HepG2 (cell line): Measurements from ENCODE around the gene SIGLEC8. TPM values are rescaled to one million over a fixed set of nuclear protein-coding genes. Genes with fewer than 3 reads are reported as not detected.

Source experiments
- ATAC-seq: fragments of 200-7000 bp; cut with Tn5 transposase; 3 replicates; pipeline ENCODE4 v1.9.1; 2020; ENCODE audit warnings: mild to moderate bottlenecking, moderate library complexity
- BruUV-seq: library from RNA; stranded (reverse); fragments of 400-500 nt; replicated peaks from 2 replicates; lab custom pipeline; 2021; lab: Mats Ljungman, UMichigan
- CTCF ChIA-PET: fragments of 300-600 bp; formaldehyde crosslinking; extraction: SDS; loops from one replicate; lab custom pipeline; 2021; ENCODE audit warnings: low total read pairs, inconsistent platforms, low intra/inter-chr PET ratio; lab: Yijun Ruan, JAX
- POLR2A ChIA-PET: fragments of 350-600 bp; sonication (Branson Sonifier 250); formaldehyde crosslinking; loops from one replicate; lab custom pipeline; 2020; ENCODE audit warnings: antibody characterized with exemption, inconsistent platforms; lab: Yijun Ruan, JAX
- DNase-seq: peaks from one replicate; pipeline ENCODE4 v3.0.0-alpha.2; 2015; ENCODE audit warnings: low spot score
- FAIRE-seq: peaks from 3 replicates; lab custom pipeline; 2011; peaks lifted over from hg19 to GRCh38; lab: Jason Lieb, UNC
- H2AFZ ChIP-seq: one replicate; pipeline ENCODE4 v1.6.1; 2011; ENCODE audit warnings: low read length, inconsistent platforms
- H3K27ac ChIP-seq: fragments of 300-600 bp; 3 replicates; pipeline ENCODE4 v1.8.0; 2011; ENCODE audit warnings: mixed run types, mild to moderate bottlenecking, mixed read lengths, low read length, inconsistent platforms; ENCODE audit not compliant: insufficient read depth; ENCODE audit errors: extremely low read length
- H3K27me3 ChIP-seq, 2 experiments: fragments of 200-600 bp in 1 of 2; 2 replicates in 1 of 2; 3 replicates in 1 of 2; pipeline versions ENCODE4 v1.6.0 to v1.8.0; 2011; ENCODE audit warnings: low read length in 2 of 2, mild to moderate bottlenecking in 2 of 2, moderate library complexity in 2 of 2, inconsistent platforms in 1 of 2; ENCODE audit not compliant: insufficient read depth in 2 of 2, control insufficient read depth in 1 of 2
- H3K36me3 ChIP-seq, 2 experiments: fragments of 200-600 bp in 1 of 2; replicated peaks in 1 of 2; 2 replicates in 1 of 2; 3 replicates in 1 of 2; pipeline versions ENCODE4 v1.5.1 to v1.8.0; 2011; ENCODE audit warnings: low read length in 2 of 2, inconsistent platforms in 1 of 2; ENCODE audit not compliant: insufficient read depth in 2 of 2, control insufficient read depth in 1 of 2
- H3K4me1 ChIP-seq: 2 replicates; pipeline ENCODE4 v1.5.1; 2012; ENCODE audit warnings: low read length, inconsistent platforms; ENCODE audit not compliant: insufficient read depth
- H3K4me2 ChIP-seq: 2 replicates; pipeline ENCODE4 v1.6.0; 2011; ENCODE audit warnings: low read depth, low read length, inconsistent platforms
- H3K4me3 ChIP-seq, 3 experiments: fragments of 200-600 bp in 1 of 3; sonication (generic), shearing (Covaris generic) in 1 of 3; replicated peaks in 1 of 3; 2 replicates each; pipeline ENCODE4 v1.5.1; 2011 to 2016; ENCODE audit warnings: low read length in 3 of 3, inconsistent platforms in 2 of 3, low read depth in 2 of 3, mild to moderate bottlenecking in 2 of 3, control low read depth in 1 of 3, mixed read lengths in 1 of 3; ENCODE audit not compliant: insufficient read depth in 1 of 3
- H3K79me2 ChIP-seq: one replicate; pipeline ENCODE4 v1.6.1; 2011; ENCODE audit warnings: low read length, inconsistent platforms; ENCODE audit not compliant: insufficient read depth
- H3K9ac ChIP-seq: 2 replicates; pipeline ENCODE4 v1.6.0; 2011; ENCODE audit warnings: mild to moderate bottlenecking, low read depth, low read length, inconsistent platforms; ENCODE audit not compliant: insufficient read depth
- H3K9me3 ChIP-seq: 2 replicates; pipeline ENCODE4 v1.5.1; 2012; ENCODE audit warnings: mild to moderate bottlenecking, low read length
- H4K20me1 ChIP-seq: 2 replicates; pipeline ENCODE4 v1.6.0; 2011; ENCODE audit warnings: inconsistent platforms, mild to moderate bottlenecking, low read length, moderate library complexity; ENCODE audit not compliant: insufficient read depth
- ASH2L ChIP-seq: fragments of 300-600, 200-600 bp; sonication (generic); IDR thresholded peaks from 2 replicates; pipeline ENCODE4 v1.7.0; 2017; ENCODE audit warnings: low read depth, mild to moderate bottlenecking, moderate library complexity, mixed read lengths, low read length; ENCODE audit not compliant: insufficient read length
- DNMT1 ChIP-seq: sonication (generic); formaldehyde crosslinking; IDR thresholded peaks from 2 replicates; pipeline ENCODE4 v1.5.1; 2020; ENCODE audit warnings: mild to moderate bottlenecking, missing genetic modification reagents
- ELF4 ChIP-seq: sonication (generic); formaldehyde crosslinking; IDR thresholded peaks from 2 replicates; pipeline ENCODE4 v1.5.0; 2020; ENCODE audit warnings: missing genetic modification reagents, mild to moderate bottlenecking, moderate library complexity, borderline replicate concordance
- MATR3 ChIP-seq: sonication (generic); formaldehyde crosslinking; IDR thresholded peaks from 2 replicates; pipeline ENCODE4 v1.4.0; 2020; ENCODE audit warnings: missing genetic modification reagents
- MBNL3 ChIP-seq: fragments of 250-450 bp; sonication (Bioruptor Pico); conservative IDR thresholded peaks from 2 replicates; pipeline ENCODE4 v1.8.0; 2022; ENCODE audit warnings: mild to moderate bottlenecking, inconsistent platforms
- RORA ChIP-seq: sonication (generic); formaldehyde crosslinking; IDR thresholded peaks from 2 replicates; pipeline ENCODE4 v1.5.0; 2020; ENCODE audit warnings: mild to moderate bottlenecking, missing genetic modification reagents, moderate library complexity
- SUZ12 ChIP-seq: fragments of 150-350 bp; IDR thresholded peaks from 2 replicates; pipeline ENCODE4 v1.6.1; 2014; ENCODE audit warnings: low read depth, low read length
- THYN1 ChIP-seq: sonication (generic); formaldehyde crosslinking; IDR thresholded peaks from 2 replicates; pipeline ENCODE4 v1.8.1; 2023; ENCODE audit warnings: low read depth, mild to moderate bottlenecking, moderate library complexity, missing genetic modification reagents, borderline replicate concordance
- ZC3H13 ChIP-seq: sonication (generic); formaldehyde crosslinking; IDR thresholded peaks from 2 replicates; pipeline ENCODE4 v1.8.1; 2023; ENCODE audit warnings: mild to moderate bottlenecking, missing genetic modification reagents, moderate library complexity
- ZNF160 ChIP-seq: sonication (generic); formaldehyde crosslinking; IDR thresholded peaks from 2 replicates; pipeline ENCODE4 v1.8.0; 2022; ENCODE audit warnings: mild to moderate bottlenecking, inconsistent platforms, missing genetic modification reagents
- WGBS: methylation state at CpG from one replicate; pipeline ENCODE4 v1.1.6; 2017; ENCODE audit warnings: low lambda C conversion rate; 5-methylcytosine and 5-hydroxymethylcytosine counted together
- in situ Hi-C: cut with HindIII; loops from 2 replicates; pipeline ENCODE4 v1.10.0; 2017; ENCODE audit warnings: low pct_unique_long_range_greater_than_20kb; ENCODE audit not compliant: extremely low pct_ligation_motif_present
- intact Hi-C: fragments of 100-400 bp; cut with micrococcal nuclease; formaldehyde crosslinking; loops from one replicate; pipeline ENCODE4 v1.10.0; 2022; ENCODE audit not compliant: unreplicated experiment
- polyA plus RNA-seq, 8 experiments: library from polyadenylated mRNA; depleted of rRNA in 3 of 8; stranded (reverse) in 7 of 8; unstranded in 1 of 8; fragments of >200 nt; fragmentation: Illumina TruSeq in 4 of 8; extraction: Trizol in 4 of 8; gene quantifications; 2 replicates each; pipeline versions ENCODE4 v1.2.1 to v1.2.3, GENCODE V29; 2011 to 2016; ENCODE audit warnings: low read depth in 4 of 8, missing spikeins in 1 of 8, mixed read lengths in 1 of 8; ENCODE audit not compliant: insufficient read depth in 1 of 8
- total RNA-seq, 5 experiments: library from RNA; depleted of rRNA; stranded (reverse); fragments of >200 nt; fragmentation: Illumina TruSeq; extraction: Trizol; gene quantifications; 2 replicates each; pipeline ENCODE4 v1.2.3, GENCODE V29; 2016; ENCODE audit warnings: low read depth in 1 of 5
- TF ChIP-seq, protein P1 (sequence below): sonication (generic); formaldehyde crosslinking; IDR thresholded peaks from one replicate; pipeline ENCODE4 v1.5.1; 2020; ENCODE audit warnings: mild to moderate bottlenecking, missing genetic modification reagents; ENCODE audit errors: not compliant biosample characterization
- TF ChIP-seq, protein P2 (sequence below): sonication (generic); formaldehyde crosslinking; conservative IDR thresholded peaks from 2 replicates; pipeline ENCODE4 v1.4.0; 2020; ENCODE audit warnings: missing genetic modification reagents
- TF ChIP-seq, protein P3 (sequence below): IDR thresholded peaks from 2 replicates; pipeline ENCODE4 v1.6.1; 2016; ENCODE audit warnings: low read depth, borderline replicate concordance

The SIGLEC8 gene
- total and polyA plus RNA-seq, 2 of the 13 experiments (the other 11 are each of a cell fraction or from before 2014, with no cell fraction given) = not detected

DNA sequence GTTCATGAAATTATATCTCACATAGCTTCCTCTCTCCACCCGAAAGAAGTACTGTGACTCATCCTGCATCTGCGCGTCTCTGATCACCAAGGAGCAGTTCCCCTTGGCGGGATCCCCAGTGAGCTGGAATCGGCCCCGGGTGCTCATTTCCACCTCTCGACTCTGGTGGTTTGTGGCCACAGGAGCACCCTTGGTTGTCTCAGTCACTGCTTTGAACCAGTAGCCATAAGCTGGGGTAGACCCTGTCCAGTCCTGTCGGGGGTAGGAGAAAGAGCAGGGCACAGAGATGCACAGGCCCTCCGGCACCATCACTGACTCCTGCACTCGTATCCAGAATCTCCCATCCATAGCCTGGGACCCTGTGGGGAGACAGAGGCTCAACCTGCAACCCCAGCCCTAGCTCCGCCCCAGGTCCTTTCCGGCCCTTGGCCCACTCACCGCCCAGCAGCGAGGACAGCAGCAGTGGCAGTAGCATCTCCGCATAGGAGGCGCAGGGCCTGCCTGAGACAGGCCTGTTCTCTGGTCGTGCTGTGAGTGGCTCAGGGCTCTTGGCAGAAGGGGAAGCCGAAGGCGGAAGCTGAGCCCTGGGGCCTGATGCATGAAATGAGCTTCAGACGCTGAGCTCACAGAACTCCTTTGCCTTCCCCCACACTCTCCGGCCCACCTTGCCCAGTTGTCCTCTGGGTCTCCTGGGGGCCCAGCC, 41.0 kb downstream of the SIGLEC8 start, which contains the start of gene SIGLEC10:
TSS of gene SIGLEC10 (minus strand) at position 536 of the 703 bp plus-strand sequence. CDS start at position 475, 61 bp downstream.
- no peak for FAIRE-seq
- TF ChIP-seq ASH2L (no peak), SUZ12 (no peak), ZNF160 (CRISPR knock-in tag) (no peak), THYN1 (no peak), MBNL3 (no peak), DNMT1 (CRISPR knock-in tag) (no peak), ZC3H13 (no peak), RORA (CRISPR knock-in tag) (no peak), MATR3 (CRISPR knock-in tag) (no peak), ELF4 (CRISPR knock-in tag) (no peak)
- TF ChIP-seq, protein P1, sequence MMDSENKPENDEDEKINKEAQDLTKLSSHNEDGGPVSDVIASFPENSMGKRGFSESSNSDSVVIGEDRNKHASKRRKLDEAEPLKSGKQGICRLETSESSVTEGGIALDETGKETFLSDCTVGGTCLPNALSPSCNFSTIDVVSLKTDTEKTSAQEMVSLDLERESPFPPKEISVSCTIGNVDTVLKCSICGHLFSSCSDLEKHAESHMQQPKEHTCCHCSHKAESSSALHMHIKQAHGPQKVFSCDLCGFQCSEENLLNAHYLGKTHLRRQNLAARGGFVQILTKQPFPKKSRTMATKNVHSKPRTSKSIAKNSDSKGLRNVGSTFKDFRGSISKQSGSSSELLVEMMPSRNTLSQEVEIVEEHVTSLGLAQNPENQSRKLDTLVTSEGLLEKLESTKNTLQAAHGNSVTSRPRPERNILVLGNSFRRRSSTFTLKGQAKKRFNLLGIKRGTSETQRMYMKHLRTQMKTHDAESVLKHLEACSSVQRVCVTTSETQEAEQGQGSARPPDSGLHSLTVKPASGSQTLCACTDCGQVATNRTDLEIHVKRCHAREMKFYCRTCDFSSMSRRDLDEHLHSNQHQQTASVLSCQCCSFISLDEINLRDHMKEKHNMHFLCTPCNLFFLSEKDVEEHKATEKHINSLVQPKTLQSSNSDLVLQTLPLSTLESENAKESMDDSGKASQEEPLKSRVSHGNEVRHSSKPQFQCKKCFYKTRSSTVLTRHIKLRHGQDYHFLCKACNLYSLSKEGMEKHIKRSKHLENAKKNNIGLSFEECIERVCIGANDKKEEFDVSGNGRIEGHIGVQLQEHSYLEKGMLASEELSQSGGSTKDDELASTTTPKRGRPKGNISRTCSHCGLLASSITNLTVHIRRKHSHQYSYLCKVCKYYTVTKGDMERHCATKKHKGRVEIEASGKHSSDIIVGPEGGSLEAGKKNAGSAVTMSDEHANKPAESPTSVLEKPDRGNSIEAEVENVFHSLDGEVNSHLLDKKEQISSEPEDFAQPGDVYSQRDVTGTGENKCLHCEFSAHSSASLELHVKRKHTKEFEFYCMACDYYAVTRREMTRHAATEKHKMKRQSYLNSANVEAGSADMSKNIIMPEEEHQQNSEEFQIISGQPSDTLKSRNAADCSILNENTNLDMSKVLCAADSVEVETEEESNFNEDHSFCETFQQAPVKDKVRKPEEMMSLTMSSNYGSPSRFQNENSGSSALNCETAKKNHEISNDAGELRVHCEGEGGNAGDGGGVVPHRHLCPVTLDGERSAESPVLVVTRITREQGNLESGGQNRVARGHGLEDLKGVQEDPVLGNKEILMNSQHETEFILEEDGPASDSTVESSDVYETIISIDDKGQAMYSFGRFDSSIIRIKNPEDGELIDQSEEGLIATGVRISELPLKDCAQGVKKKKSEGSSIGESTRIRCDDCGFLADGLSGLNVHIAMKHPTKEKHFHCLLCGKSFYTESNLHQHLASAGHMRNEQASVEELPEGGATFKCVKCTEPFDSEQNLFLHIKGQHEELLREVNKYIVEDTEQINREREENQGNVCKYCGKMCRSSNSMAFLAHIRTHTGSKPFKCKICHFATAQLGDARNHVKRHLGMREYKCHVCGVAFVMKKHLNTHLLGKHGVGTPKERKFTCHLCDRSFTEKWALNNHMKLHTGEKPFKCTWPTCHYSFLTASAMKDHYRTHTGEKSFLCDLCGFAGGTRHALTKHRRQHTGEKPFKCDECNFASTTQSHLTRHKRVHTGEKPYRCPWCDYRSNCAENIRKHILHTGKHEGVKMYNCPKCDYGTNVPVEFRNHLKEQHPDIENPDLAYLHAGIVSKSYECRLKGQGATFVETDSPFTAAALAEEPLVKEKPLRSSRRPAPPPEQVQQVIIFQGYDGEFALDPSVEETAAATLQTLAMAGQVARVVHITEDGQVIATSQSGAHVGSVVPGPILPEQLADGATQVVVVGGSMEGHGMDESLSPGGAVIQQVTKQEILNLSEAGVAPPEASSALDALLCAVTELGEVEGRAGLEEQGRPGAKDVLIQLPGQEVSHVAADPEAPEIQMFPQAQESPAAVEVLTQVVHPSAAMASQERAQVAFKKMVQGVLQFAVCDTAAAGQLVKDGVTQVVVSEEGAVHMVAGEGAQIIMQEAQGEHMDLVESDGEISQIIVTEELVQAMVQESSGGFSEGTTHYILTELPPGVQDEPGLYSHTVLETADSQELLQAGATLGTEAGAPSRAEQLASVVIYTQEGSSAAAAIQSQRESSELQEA (CRISPR knock-in tag) = no peak
- TF ChIP-seq, protein P2, sequence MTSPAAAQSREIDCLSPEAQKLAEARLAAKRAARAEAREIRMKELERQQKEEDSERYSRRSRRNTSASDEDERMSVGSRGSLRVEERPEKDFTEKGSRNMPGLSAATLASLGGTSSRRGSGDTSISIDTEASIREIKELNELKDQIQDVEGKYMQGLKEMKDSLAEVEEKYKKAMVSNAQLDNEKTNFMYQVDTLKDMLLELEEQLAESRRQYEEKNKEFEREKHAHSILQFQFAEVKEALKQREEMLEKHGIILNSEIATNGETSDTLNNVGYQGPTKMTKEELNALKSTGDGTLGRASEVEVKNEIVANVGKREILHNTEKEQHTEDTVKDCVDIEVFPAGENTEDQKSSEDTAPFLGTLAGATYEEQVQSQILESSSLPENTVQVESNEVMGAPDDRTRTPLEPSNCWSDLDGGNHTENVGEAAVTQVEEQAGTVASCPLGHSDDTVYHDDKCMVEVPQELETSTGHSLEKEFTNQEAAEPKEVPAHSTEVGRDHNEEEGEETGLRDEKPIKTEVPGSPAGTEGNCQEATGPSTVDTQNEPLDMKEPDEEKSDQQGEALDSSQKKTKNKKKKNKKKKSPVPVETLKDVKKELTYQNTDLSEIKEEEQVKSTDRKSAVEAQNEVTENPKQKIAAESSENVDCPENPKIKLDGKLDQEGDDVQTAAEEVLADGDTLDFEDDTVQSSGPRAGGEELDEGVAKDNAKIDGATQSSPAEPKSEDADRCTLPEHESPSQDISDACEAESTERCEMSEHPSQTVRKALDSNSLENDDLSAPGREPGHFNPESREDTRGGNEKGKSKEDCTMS = no peak
- TF ChIP-seq, protein P3, sequence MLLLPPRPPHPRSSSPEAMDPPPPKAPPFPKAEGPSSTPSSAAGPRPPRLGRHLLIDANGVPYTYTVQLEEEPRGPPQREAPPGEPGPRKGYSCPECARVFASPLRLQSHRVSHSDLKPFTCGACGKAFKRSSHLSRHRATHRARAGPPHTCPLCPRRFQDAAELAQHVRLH (CRISPR knock-in tag) = no peak

More for the DNA sequence above, 41.0 kb downstream of the SIGLEC8 start, which contains the start of gene SIGLEC10:
- Histone ChIP-seq H4K20me1 (peaks cover 5% of the 10 kb centered on the region; the same call in 1 of the 2 replicates), H3K4me1 (no peaks in the 10 kb centered on the region), H3K27me3 (no peaks in the 10 kb centered on the region; a peak in 2 of 5 replicates), H3K27ac (no peak within 1 kb of the TSS), H3K9ac (no peak within 1 kb of the TSS), H3K9me3 (no peaks in the 10 kb centered on the region), H3K79me2 (no peaks in the 10 kb centered on the region), H2AFZ (no peak within 1 kb of the TSS), H3K4me3 (no peak within 1 kb of the TSS), H3K4me2 (no peak within 1 kb of the TSS), H3K36me3 (no peaks in the 10 kb centered on the region)
- 39% methylated on average over 14 of the region's 21 CpGs for WGBS
- ChIA-PET POLR2A (no interaction called here), CTCF (no interaction called here)
- in situ Hi-C loops (no loop called here), intact Hi-C loops (no loop called here)
- BruUV-seq = no TSS peak
- DNase-seq (no peak), ATAC-seq (no peak)
